ENCODE measurements around the gene NEDD4L.

DNA sequence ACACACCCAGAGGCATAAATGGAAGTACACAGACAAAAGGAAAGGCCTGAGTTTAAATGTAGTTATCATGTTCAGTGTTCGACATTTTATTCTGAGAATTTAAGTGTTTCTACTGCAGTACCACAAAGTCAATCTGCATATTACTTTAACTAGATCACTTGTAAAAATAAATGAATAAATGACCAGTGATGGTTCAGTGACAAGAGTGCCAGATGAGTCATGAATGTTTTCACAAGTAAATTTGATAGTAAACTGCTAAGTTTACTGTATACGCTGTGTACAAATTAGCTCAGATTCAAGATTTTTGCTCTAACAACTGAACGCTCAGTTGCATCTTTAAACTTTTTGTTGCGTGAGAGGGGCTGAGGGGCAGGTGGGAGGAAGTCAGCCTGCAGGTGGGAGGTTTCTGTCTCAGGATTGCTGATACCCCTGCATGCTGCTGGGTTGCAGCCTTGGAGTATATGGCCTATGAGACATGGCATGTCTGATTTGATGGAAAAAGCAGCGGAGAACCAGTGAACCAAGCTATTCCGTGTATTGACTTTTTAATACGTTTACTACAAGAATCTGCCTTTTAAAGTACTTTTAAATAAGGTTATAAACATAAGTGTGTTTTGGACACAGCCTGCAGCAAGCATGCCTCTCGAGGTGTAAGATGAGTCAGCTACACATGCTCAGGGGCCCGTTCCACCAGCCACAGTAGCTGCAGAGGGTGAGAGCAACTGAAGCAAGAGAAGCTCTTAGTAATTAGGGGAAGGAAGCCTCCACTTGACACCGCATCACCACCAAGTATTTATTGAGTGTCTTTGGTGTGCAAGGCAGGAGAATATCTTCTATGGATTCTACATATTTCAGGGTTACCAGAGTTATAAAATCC is 245.1 kb downstream of the NEDD4L start:
- TF ChIP-seq, protein P1, sequence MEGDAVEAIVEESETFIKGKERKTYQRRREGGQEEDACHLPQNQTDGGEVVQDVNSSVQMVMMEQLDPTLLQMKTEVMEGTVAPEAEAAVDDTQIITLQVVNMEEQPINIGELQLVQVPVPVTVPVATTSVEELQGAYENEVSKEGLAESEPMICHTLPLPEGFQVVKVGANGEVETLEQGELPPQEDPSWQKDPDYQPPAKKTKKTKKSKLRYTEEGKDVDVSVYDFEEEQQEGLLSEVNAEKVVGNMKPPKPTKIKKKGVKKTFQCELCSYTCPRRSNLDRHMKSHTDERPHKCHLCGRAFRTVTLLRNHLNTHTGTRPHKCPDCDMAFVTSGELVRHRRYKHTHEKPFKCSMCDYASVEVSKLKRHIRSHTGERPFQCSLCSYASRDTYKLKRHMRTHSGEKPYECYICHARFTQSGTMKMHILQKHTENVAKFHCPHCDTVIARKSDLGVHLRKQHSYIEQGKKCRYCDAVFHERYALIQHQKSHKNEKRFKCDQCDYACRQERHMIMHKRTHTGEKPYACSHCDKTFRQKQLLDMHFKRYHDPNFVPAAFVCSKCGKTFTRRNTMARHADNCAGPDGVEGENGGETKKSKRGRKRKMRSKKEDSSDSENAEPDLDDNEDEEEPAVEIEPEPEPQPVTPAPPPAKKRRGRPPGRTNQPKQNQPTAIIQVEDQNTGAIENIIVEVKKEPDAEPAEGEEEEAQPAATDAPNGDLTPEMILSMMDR (IDR thresholded peaks at IDR 0.05): no peak
- TF ChIP-seq POLR2A (IDR thresholded peaks at IDR 0.05): no peak
- TF ChIP-seq POLR2AphosphoS5 (IDR thresholded peaks at IDR 0.05): no peak
- TF ChIP-seq EP300 (IDR thresholded peaks at IDR 0.05): no peak

Data from sigmoid colon (tissue), 4 donors.